HFFc6 (cell line): ENCODE measurements around the gene MFN2. TPM values are rescaled to one million over a fixed set of nuclear protein-coding genes. Genes with fewer than 3 reads are reported as not detected.
"Not testable (repeated sequence)": the region's sequence is repeated elsewhere in the genome, so short reads cannot be mapped to it uniquely, and the experiment has no call there.

Source experiments
- DNase-seq: peaks from one replicate; pipeline ENCODE4 v3.0.0-alpha.2; 2018
- H3K27ac Mint-ChIP-seq: 2 replicates; pipeline ENCODE4 v1.8.0; 2020; ENCODE audit warnings: mild to moderate bottlenecking, mixed read lengths
- H3K27me3 Mint-ChIP-seq: 2 replicates; pipeline ENCODE4 v1.8.0; 2021; ENCODE audit warnings: mild to moderate bottlenecking, moderate library complexity, mixed read lengths; ENCODE audit not compliant: insufficient read depth
- H3K36me3 Mint-ChIP-seq: 2 replicates; pipeline ENCODE4 v1.8.0; 2021; ENCODE audit warnings: low read depth, mixed read lengths
- H3K4me1 Mint-ChIP-seq: 2 replicates; pipeline ENCODE4 v1.8.0; 2020; ENCODE audit warnings: low read depth, mixed read lengths
- H3K4me3 Mint-ChIP-seq: 2 replicates; pipeline ENCODE4 v1.8.0; 2020; ENCODE audit warnings: mild to moderate bottlenecking, moderate library complexity, mixed read lengths
- H3K9me3 Mint-ChIP-seq: 2 replicates; pipeline ENCODE4 v1.8.0; 2020; ENCODE audit warnings: mild to moderate bottlenecking, mixed read lengths
- CTCF ChIP-seq: fragments of 200-600 bp; sonication (generic); IDR thresholded peaks from 2 replicates; pipeline ENCODE4 v1.5.0; 2021; ENCODE audit warnings: antibody characterized with exemption, mild to moderate bottlenecking
- long read RNA-seq: library from polyadenylated mRNA; unstranded; transcript quantifications from one replicate; pipeline ENCODE4 v2.0.0, GENCODE V29; 2019
- total RNA-seq, 6 experiments: library from RNA; stranded (reverse); fragmentation: NEBNext Ultra II Directional; extraction: Animal tissue kit (Norgen Biotek cat#: 25700); gene quantifications; 2 replicates in 1 of 6; 3 replicates in 5 of 6; pipeline ENCODE4 v1.2.3, GENCODE V29; 2021

The MFN2 gene
- 100 to 1,000 TPM in 4 of 6 experiments, 10 to 100 TPM in 2; 92.8 to 112 (median 101) TPM for total RNA-seq
- long read RNA-seq, full-length matches to known transcripts = 19 of 50 reads
- long read RNA-seq, partial matches to known transcripts = 22 of 50 reads
- long read RNA-seq, other reads (novel, unspliced or antisense) = 9 of 50 reads

- H3K36me3 Mint-ChIP-seq = peaks cover 18% of the 10 kb centered on the region
- no peak for TF ChIP-seq CTCF
- no peaks in the 10 kb centered on the region for H3K9me3 Mint-ChIP-seq
- peak; percentile 96 for DNase-seq
- peak within 1 kb of the TSS; percentile 88 for H3K27ac Mint-ChIP-seq
- H3K27me3 Mint-ChIP-seq = peaks cover 2% of the 10 kb centered on the region
- H3K4me1 Mint-ChIP-seq = peaks cover 47% of the 10 kb centered on the region
- H3K4me3 Mint-ChIP-seq = peak within 1 kb of the TSS; percentile 99
These were observed at the start of gene MFN2 for GRCh38 chr1:11979851-11980675. MFN2 (plus strand) TSS chr1:11980444; CDS start chr1:11989169, 8,725 bp downstream.

- H3K36me3 Mint-ChIP-seq = no peaks in the 10 kb centered on the region
- DNase-seq = no peak
- H3K27me3 Mint-ChIP-seq = no peaks in the 10 kb centered on the region
- H3K9me3 Mint-ChIP-seq = no peaks in the 10 kb centered on the region
- peak overlapping the region; percentile 61; the same call in 1 of the 2 replicates for H3K4me3 Mint-ChIP-seq
- no peak for TF ChIP-seq CTCF
- H3K27ac Mint-ChIP-seq = peak overlapping the region; percentile 66
- peaks cover 30% of the 10 kb centered on the region for H3K4me1 Mint-ChIP-seq
These were observed 49.4 kb upstream of the MFN2 start for GRCh38 chr1:11930571-11931445.

- Mint-ChIP-seq H3K27ac (no peak overlapping the region), H3K4me3 (no peak overlapping the region), H3K36me3 (no peaks in the 10 kb centered on the region), H3K4me1 (peaks cover 25% of the 10 kb centered on the region), H3K27me3 (no peaks in the 10 kb centered on the region), H3K9me3 (no peaks in the 10 kb centered on the region)
- no peak for TF ChIP-seq CTCF
- no peak for DNase-seq
These were observed 48.4 kb upstream of the MFN2 start for GRCh38 chr1:11931845-11932244.

- TF ChIP-seq CTCF = no peak
- Mint-ChIP-seq H3K4me3 (peak within 1 kb of the TSS; percentile 91), H3K4me1 (peaks cover 43% of the 10 kb centered on the region), H3K36me3 (no peaks in the 10 kb centered on the region), H3K27me3 (no peaks in the 10 kb centered on the region), H3K27ac (peak within 1 kb of the TSS; percentile 78), H3K9me3 (no peaks in the 10 kb centered on the region)
- peak; percentile 78 for DNase-seq
These were observed 45.8 kb upstream of the MFN2 start, which contains the start of gene PLOD1 for GRCh38 chr1:11934302-11935056. PLOD1 (plus strand) TSS chr1:11934717; CDS start chr1:11934780, 63 bp downstream.

- no peak for DNase-seq
- no peak for TF ChIP-seq CTCF
- Mint-ChIP-seq H3K4me3 (peak overlapping the region; percentile 91), H3K27me3 (no peaks in the 10 kb centered on the region), H3K27ac (peak overlapping the region; percentile 77), H3K36me3 (no peaks in the 10 kb centered on the region), H3K4me1 (peaks cover 39% of the 10 kb centered on the region), H3K9me3 (no peaks in the 10 kb centered on the region)
These were observed 45.2 kb upstream of the MFN2 start for GRCh38 chr1:11935057-11935412.

GRCh38 chr1:11935733-11936132, 44.5 kb upstream of the MFN2 start:
- peak overlapping the region; percentile 91 for H3K4me3 Mint-ChIP-seq

More at GRCh38 chr1:11935733-11936132, 44.5 kb upstream of the MFN2 start:
- H3K4me1 Mint-ChIP-seq = peaks cover 39% of the 10 kb centered on the region
- not testable (repeated sequence) for DNase-seq, H3K27me3 Mint-ChIP-seq, H3K27ac Mint-ChIP-seq, H3K9me3 Mint-ChIP-seq, H3K36me3 Mint-ChIP-seq
